Omental fat pad (tissue), 4 donors: Measurements from ENCODE around the gene AGMAT. TPM values are rescaled to one million over a fixed set of nuclear protein-coding genes. Genes with fewer than 3 reads are reported as not detected.

Experiments used
- ATAC-seq: fragments of 150-250 bp; one replicate; pipeline ENCODE4 v1.9.1; 2016; ENCODE audit warnings: mild to moderate bottlenecking, moderate library complexity; ENCODE audit not compliant: low FRiP score
- DNase-seq: peaks from one replicate; pipeline ENCODE4 v3.0.0-alpha.2; 2019; ENCODE audit warnings: low spot score
- total RNA-seq, 4 donors: library from RNA; depleted of rRNA; stranded (reverse); fragments of >200 nt; gene quantifications; one replicate each; pipeline ENCODE4 v1.1.0, GENCODE V29; 2016
- TF ChIP-seq, protein P1 (sequence below), 3 donors: fragments of 450-650 bp; IDR thresholded peaks; one replicate each; pipeline ENCODE4 v1.5.1; 2016 to 2017; ENCODE audit warnings: antibody characterized with exemption in 3 of 3, mild to moderate bottlenecking in 3 of 3, moderate library complexity in 2 of 3

AGMAT gene
- total RNA-seq, 4 donors from 2014 or later = 0.24 to 0.65 (median 0.44) TPM; not detected in 1

DNA sequence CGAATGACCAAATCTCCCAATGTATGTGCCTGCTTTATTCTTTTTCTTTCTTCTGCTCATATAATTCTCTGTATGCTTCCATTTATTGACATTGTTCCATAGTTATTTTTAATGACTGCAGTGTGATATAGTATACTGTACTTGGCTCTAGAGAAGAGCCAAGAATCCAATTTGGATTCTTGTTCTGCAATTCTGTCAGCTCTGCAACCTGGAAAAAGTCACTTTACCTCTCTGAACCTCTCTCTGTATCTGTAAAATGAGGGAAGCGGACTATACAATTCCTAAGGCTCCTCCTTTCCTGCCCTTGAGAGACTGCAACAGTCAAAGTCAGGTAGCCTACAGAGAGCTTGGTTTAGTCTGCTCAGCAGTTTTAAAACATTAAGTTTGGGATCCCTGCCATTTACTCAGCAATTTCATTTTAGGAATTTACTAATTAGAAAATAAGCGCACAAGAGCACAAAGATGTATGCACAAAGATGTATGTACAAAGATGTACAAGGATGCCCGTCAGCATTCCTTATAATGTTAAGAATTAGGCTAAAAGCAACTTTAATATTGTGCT lies 43.5 kb downstream of the AGMAT start:
- no peak for DNase-seq
- no peak for ATAC-seq
- TF ChIP-seq, protein P1, sequence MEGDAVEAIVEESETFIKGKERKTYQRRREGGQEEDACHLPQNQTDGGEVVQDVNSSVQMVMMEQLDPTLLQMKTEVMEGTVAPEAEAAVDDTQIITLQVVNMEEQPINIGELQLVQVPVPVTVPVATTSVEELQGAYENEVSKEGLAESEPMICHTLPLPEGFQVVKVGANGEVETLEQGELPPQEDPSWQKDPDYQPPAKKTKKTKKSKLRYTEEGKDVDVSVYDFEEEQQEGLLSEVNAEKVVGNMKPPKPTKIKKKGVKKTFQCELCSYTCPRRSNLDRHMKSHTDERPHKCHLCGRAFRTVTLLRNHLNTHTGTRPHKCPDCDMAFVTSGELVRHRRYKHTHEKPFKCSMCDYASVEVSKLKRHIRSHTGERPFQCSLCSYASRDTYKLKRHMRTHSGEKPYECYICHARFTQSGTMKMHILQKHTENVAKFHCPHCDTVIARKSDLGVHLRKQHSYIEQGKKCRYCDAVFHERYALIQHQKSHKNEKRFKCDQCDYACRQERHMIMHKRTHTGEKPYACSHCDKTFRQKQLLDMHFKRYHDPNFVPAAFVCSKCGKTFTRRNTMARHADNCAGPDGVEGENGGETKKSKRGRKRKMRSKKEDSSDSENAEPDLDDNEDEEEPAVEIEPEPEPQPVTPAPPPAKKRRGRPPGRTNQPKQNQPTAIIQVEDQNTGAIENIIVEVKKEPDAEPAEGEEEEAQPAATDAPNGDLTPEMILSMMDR (IDR thresholded peaks at IDR 0.05) = no peak

DNA sequence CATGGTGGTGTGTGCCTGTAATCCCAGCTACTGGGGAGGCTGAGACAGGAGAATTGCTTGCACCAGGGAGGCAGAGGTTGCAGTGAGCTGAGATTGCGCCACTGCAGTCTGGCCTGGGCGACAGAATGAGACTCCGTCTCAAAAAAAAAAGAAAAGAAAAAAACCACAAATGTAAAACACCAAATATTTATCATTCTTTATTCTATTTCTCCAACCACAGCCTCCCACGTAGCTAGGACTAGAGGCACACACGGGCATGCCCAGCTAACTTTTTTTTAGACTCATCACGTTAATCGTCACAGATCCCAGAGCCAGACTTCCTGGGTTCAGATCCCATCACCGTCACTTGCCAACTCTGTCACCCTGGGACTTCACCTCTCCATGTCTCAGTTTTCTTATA lies 44.7 kb downstream of the AGMAT start:
- ATAC-seq = no peak
- DNase-seq = no peak
- TF ChIP-seq, protein P1 (IDR thresholded peaks at IDR 0.05) = no peak

- TF ChIP-seq, protein P1 (IDR thresholded peaks at IDR 0.05) = no peak
- ATAC-seq = no peak
- DNase-seq = no peak
These were observed 46.1 kb downstream of the AGMAT start for GRCh38 chr1:15538771-15539170.

DNA sequence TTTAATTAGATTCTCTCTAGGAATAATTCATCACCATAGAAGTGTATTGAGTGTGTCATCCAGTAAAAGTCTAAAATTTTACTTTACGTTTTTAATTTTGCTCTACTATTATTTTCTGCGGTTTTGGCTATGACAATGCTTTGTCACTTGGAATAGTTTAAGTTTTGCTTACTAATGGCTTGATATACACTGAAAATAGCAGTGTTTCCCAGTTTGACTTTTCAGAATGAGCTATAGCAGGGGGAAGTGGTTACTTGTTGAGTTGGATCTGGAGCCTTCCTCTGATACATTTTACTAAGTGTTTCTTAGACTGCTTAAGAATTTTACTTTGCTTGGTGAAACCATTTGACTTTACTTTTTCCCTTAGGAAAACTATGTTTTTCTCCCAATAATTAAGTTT lies 53.2 kb downstream of the AGMAT start:
- TF ChIP-seq, protein P1 (IDR thresholded peaks at IDR 0.05) = no peak
- no peak for DNase-seq
- no peak for ATAC-seq

DNA sequence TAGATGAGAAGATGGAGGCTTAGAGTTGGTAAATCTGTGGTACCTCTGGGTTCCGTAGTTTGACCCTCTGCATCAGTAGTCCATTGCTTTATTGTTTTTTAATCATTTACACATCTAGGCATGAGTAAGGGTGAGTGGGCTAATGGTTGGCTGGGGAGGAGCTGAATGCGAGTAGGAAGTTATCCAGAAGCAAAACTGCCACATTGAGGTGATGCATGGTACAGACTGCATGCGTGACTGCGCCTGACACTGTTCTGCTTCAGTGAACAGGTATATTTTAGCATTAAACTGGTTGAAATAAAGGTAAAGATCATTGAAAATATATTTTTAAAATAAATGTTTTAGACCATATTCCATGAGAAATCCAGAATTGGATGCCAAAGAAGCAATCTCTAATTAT lies 53.8 kb downstream of the AGMAT start:
- TF ChIP-seq, protein P1 (IDR thresholded peaks at IDR 0.05) = no peak
- no peak for ATAC-seq

DNA sequence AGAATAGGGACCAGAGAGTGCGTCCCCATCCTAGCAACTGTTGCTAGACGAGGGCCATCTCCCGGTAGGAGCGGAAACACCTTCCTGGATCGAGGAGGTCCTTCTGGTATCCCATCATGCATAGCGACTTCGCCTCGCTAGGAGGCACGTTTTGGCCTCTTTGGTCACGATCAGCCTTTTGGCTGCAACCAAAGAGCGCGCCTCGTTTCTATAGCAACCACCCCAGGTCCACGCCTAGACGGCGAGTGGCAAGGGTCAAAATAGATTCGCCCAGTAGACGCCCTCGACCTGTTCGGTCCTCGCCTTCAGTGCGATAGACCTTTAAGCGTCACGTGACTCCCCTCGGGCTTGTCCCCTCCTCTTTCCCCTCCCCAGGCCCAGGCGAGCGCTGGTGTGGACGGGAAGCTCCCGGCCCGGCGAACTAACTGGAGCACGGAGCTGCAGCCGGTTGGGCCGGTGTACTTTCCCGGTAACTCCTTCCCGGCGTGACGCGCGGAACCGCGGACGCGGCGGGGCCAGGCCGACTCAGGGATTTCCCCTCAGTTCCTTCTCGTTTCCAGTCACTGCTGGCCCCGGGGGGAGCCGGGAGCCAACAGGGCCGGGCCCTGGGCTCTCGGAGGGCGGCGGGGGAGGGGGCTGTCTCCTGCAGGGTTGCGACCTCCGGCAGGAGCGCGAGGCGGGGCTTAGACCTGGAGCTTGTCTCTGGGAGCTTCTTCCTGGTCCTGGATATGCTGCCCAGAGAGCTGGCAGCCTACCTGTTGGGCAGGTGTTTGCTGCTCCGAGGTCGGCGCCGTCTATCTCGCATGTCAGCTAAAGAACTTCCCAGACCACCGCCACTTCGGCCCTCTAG lies 58.1 kb downstream of the AGMAT start, which contains the start of gene DNAJC16:
TSS of gene DNAJC16 (plus strand) at position 359 of the 850 bp plus-strand sequence. CDS start 2,258 bp downstream, outside the sequence.
- TF ChIP-seq, protein P1 (IDR thresholded peaks at IDR 0.05) = no peak
- ATAC-seq = peak; percentile 74
- peak; percentile 94 for DNase-seq

More for the DNA sequence above, 53.8 kb downstream of the AGMAT start:
- DNase-seq = no peak
